ENCODE measurements around the gene MYT1. TPM values are rescaled to one million over a fixed set of nuclear protein-coding genes. Genes with fewer than 3 reads are reported as not detected.
"Not testable (repeated sequence)": the region's sequence is repeated elsewhere in the genome, so short reads cannot be mapped to it uniquely, and the experiment has no call there.

The MYT1 gene
- total and polyA plus RNA-seq, 2 donors (not counting 1 experiment from before 2014, with no cell fraction given), result not detected

DNA sequence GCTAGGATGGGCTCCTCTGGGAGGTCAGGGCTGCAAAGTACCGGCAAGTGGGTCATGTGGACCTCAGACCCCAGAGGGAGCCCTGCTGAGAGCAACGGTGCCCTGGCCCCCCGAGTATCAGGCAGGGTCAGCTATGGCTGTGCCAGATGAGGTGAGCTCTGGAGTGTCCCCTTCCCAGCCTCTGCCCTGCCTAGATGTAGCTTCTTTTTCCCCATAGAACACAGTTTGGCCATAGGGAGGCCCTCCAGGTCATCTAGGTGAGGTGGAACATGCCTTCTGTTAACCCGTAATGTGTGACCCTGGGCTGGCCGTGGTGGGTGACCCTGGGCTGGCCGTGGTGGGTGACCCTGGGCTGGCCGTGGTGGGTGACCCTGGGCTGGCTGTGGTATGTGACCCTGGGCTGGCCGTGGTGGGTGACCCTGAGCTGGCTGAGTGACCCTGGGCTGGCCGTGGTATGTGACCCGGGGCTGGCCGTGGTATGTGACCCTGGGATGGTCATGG lies 70.1 kb downstream of the MYT1 start:
- Histone ChIP-seq H3K9ac (ENCODE audit: insufficient read depth, low read length) (no peak overlapping the region), H2AFZ (ENCODE audit: low read length) (no peak overlapping the region), H3K27ac (ENCODE audit: insufficient read depth, low read length) (no peak overlapping the region), H3K9me3 (ENCODE audit: control insufficient read depth, insufficient read depth, low read depth, low read length) (no peaks in the 10 kb centered on the region), H3K4me3 (replicated peaks in 1 of 4; ENCODE audit: control extremely low read depth in 1 of 4, insufficient read depth in 1 of 4, low read depth in 3 of 4, low read length in 4 of 4) (no peak overlapping the region), H3K4me1 (ENCODE audit: control insufficient read depth, extremely low read depth, insufficient read depth, low read length) (no peaks in the 10 kb centered on the region), H3K4me2 (ENCODE audit: extremely low read depth, insufficient read depth, low read length) (no peak overlapping the region), H3K27me3 (ENCODE audit: control insufficient read depth, insufficient read depth, low read length) (no peaks in the 10 kb centered on the region), H4K20me1 (ENCODE audit: control insufficient read depth, extremely low read depth, insufficient read depth, low read length) (no peaks in the 10 kb centered on the region), H3K36me3 (ENCODE audit: control insufficient read depth, insufficient read depth, low read length) (no peaks in the 10 kb centered on the region), H3K79me2 (ENCODE audit: control insufficient read depth, insufficient read depth, low read length) (no peaks in the 10 kb centered on the region)
- DNase-seq (ENCODE audit: low read depth in 2 of 2), result no peak
- no peak for TF ChIP-seq EZH2 (IDR thresholded peaks at IDR 0.05; ENCODE audit: low read length, missing control alignments)
- TF ChIP-seq, protein P1, sequence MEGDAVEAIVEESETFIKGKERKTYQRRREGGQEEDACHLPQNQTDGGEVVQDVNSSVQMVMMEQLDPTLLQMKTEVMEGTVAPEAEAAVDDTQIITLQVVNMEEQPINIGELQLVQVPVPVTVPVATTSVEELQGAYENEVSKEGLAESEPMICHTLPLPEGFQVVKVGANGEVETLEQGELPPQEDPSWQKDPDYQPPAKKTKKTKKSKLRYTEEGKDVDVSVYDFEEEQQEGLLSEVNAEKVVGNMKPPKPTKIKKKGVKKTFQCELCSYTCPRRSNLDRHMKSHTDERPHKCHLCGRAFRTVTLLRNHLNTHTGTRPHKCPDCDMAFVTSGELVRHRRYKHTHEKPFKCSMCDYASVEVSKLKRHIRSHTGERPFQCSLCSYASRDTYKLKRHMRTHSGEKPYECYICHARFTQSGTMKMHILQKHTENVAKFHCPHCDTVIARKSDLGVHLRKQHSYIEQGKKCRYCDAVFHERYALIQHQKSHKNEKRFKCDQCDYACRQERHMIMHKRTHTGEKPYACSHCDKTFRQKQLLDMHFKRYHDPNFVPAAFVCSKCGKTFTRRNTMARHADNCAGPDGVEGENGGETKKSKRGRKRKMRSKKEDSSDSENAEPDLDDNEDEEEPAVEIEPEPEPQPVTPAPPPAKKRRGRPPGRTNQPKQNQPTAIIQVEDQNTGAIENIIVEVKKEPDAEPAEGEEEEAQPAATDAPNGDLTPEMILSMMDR (conservative IDR thresholded peaks at IDR 0.05 in 1 of 2, IDR thresholded peaks at IDR 0.05 in 1 of 2; ENCODE audit: low read depth in 1 of 2, low read length in 2 of 2), result no peak

DNA sequence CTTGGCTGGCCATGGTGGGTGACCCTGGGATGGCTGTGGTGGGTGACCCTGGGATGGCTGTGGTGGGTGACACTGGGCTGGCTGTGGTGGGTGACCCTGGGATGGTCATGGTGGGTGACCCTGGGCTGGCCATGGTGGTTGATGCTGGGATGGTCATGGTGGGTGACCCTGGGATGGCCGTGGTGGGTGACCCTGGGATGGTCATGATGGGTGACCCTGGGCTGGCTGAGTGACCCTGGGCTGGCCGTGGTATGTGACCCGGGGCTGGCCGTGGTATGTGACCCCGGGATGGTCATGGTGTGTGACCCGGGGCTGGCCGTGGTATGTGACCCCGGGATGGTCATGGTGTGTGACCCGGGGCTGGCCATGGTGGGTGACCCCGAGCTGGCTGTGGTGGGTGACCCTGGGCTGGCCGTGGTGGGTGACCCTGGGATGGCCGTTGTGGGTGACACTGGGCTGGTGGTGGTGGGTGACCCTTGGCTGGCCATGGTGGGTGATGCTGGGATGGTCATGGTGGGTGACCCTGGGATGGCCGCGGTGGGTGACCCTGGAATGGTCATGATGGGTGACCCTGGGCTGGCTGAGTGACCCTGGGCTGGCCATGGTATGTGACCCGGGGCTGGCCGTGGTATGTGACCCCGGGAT lies 70.8 kb downstream of the MYT1 start:
- H3K4me3 ChIP-seq (replicated peaks in 1 of 4; ENCODE audit: control extremely low read depth in 1 of 4, insufficient read depth in 1 of 4, low read depth in 3 of 4, low read length in 4 of 4); H3K79me2 ChIP-seq (ENCODE audit: control insufficient read depth, insufficient read depth, low read length); H3K27ac ChIP-seq (ENCODE audit: insufficient read depth, low read length); H3K27me3 ChIP-seq (ENCODE audit: control insufficient read depth, insufficient read depth, low read length); H3K36me3 ChIP-seq (ENCODE audit: control insufficient read depth, insufficient read depth, low read length); H3K4me1 ChIP-seq (ENCODE audit: control insufficient read depth, extremely low read depth, insufficient read depth, low read length); H3K9ac ChIP-seq (ENCODE audit: insufficient read depth, low read length); DNase-seq (ENCODE audit: low read depth in 2 of 2); H2AFZ ChIP-seq (ENCODE audit: low read length); H3K4me2 ChIP-seq (ENCODE audit: extremely low read depth, insufficient read depth, low read length); H4K20me1 ChIP-seq (ENCODE audit: control insufficient read depth, extremely low read depth, insufficient read depth, low read length); H3K9me3 ChIP-seq (ENCODE audit: control insufficient read depth, insufficient read depth, low read depth, low read length): not testable (repeated sequence)

- Histone ChIP-seq H3K9me3 (ENCODE audit: control insufficient read depth, insufficient read depth, low read depth, low read length) (no peaks in the 10 kb centered on the region), H3K4me3 (replicated peaks in 1 of 4; ENCODE audit: control extremely low read depth in 1 of 4, insufficient read depth in 1 of 4, low read depth in 3 of 4, low read length in 4 of 4) (no peak overlapping the region), H2AFZ (ENCODE audit: low read length) (no peak overlapping the region), H3K4me2 (ENCODE audit: extremely low read depth, insufficient read depth, low read length) (no peak overlapping the region), H3K27ac (ENCODE audit: insufficient read depth, low read length) (no peak overlapping the region), H3K4me1 (ENCODE audit: control insufficient read depth, extremely low read depth, insufficient read depth, low read length) (no peaks in the 10 kb centered on the region), H4K20me1 (ENCODE audit: control insufficient read depth, extremely low read depth, insufficient read depth, low read length) (no peaks in the 10 kb centered on the region), H3K79me2 (ENCODE audit: control insufficient read depth, insufficient read depth, low read length) (no peaks in the 10 kb centered on the region), H3K27me3 (ENCODE audit: control insufficient read depth, insufficient read depth, low read length) (no peaks in the 10 kb centered on the region), H3K36me3 (ENCODE audit: control insufficient read depth, insufficient read depth, low read length) (no peaks in the 10 kb centered on the region), H3K9ac (ENCODE audit: insufficient read depth, low read length) (no peak overlapping the region)
- TF ChIP-seq, protein P1 (conservative IDR thresholded peaks at IDR 0.05 in 1 of 2, IDR thresholded peaks at IDR 0.05 in 1 of 2; ENCODE audit: low read depth in 1 of 2, low read length in 2 of 2), result no peak
- no peak for TF ChIP-seq EZH2 (IDR thresholded peaks at IDR 0.05; ENCODE audit: low read length, missing control alignments)
- DNase-seq (ENCODE audit: low read depth in 2 of 2), result no peak
Measured at GRCh38 chr20:64236137-64237088, 72.2 kb downstream of the MYT1 start.
